ENCODE results near the gene TCEAL1.
"Not testable (repeated sequence)": the region's sequence is repeated elsewhere in the genome, so short reads cannot be mapped to it uniquely, and the experiment has no call there.

TCEAL1 gene

GRCh38 chrX:103616676-103617186 is 12.0 kb upstream of the TCEAL1 start:
- Mint-ChIP-seq H3K27me3 (ENCODE audit: low read depth) (no peaks in the 10 kb centered on the region), H3K4me1 (ENCODE audit: low read depth) (no peaks in the 10 kb centered on the region), H3K9me3 (no peaks in the 10 kb centered on the region), H3K36me3 (ENCODE audit: low read depth) (no peaks in the 10 kb centered on the region), H3K27ac (no peak overlapping the region), H3K4me3 (no peak overlapping the region)

DNA sequence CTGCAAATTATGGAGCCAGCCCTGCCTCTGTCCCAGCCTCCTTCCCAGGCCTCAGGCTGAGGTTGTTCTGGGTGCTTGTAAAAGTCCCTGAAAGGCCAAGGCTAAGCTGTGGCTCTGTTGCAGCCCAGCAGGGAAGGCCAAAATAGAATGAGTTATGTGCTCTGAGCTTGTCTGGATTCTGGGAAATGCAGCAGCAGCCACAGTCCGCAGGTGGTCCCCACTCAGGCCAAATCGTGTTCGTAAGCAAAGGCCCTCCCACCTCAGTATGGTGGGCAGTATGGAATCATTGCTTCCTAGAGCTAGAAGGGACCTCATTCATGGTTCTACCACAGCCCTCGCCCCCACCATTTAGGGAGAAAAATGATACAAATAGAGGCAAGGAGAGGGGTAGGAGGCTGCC is 4.7 kb upstream of the TCEAL1 start:
- Mint-ChIP-seq H3K9me3 (no peaks in the 10 kb centered on the region), H3K27ac (no peak overlapping the region), H3K4me1 (ENCODE audit: low read depth) (peaks cover 7% of the 10 kb centered on the region), H3K4me3 (no peak overlapping the region), H3K27me3 (ENCODE audit: low read depth) (no peaks in the 10 kb centered on the region), H3K36me3 (ENCODE audit: low read depth) (no peaks in the 10 kb centered on the region)

DNA sequence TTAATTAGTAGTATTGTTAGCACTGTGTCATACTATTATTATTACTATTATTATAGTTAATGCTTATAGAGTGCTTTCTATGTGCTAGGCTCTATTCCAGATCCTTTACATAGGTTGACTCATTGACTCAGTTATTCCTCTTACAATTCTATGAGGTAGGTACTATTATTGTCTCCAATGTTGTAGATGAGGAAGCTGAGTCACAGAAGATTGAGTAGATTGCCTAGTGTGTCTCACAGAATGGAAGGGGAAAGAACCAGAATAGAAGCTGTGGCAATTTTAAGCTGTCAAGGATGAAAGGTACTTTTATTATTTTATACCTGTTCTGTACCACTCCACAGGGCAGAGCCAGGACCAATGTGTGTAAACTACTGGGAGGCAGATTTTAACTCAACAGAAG is 1.9 kb upstream of the TCEAL1 start:
- no peak overlapping the region for H3K4me3 Mint-ChIP-seq
- no peak overlapping the region for H3K27ac Mint-ChIP-seq
- H3K27me3 Mint-ChIP-seq (ENCODE audit: low read depth), result no peaks in the 10 kb centered on the region
- H3K36me3 Mint-ChIP-seq (ENCODE audit: low read depth), result no peaks in the 10 kb centered on the region
- H3K9me3 Mint-ChIP-seq, result no peaks in the 10 kb centered on the region
- peaks cover 15% of the 10 kb centered on the region for H3K4me1 Mint-ChIP-seq (ENCODE audit: low read depth)

DNA sequence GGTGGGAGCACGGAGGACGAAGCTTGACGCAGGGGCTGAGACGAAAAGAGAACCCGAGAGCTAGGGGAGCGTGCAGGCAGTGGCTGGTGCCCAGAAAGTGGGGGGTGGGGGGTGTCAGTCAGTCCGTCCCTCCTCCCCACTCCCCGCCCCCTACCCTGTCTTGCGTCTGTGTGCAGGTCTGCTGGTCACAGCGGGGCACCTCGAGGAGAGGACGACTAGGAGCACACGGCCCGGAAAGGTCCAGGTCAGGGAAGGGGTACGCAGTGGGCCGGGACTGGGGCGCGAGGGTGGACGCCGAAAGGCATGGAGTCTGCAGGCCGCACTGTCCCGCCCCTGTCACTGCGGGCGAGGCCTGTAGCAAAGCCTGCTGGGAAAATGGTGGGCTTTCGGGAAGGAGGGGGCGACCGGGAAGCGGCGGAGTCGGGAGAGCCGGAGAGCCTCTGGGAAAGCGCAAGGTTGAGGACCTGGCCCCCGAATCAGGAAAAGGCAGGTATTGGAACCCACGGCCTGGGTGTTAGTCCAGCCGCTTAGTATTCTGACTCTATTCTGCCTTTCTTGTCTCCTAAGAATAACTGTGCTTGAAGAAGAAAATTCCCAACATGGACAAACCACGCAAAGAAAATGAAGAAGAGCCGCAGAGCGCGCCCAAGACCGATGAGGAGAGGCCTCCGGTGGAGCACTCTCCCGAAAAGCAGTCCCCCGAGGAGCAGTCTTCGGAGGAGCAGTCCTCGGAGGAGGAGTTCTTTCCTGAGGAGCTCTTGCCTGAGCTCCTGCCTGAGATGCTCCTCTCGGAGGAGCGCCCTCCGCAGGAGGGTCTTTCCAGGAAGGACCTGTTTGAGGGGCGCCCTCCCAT is 769 bp downstream of the TCEAL1 start:
- Mint-ChIP-seq H3K4me1 (ENCODE audit: low read depth) (peaks cover 15% of the 10 kb centered on the region), H3K4me3 (peak overlapping the region; percentile 87), H3K27me3 (ENCODE audit: low read depth) (no peaks in the 10 kb centered on the region), H3K27ac (peak overlapping the region; percentile 49), H3K36me3 (ENCODE audit: low read depth) (no peaks in the 10 kb centered on the region), H3K9me3 (no peaks in the 10 kb centered on the region)

DNA sequence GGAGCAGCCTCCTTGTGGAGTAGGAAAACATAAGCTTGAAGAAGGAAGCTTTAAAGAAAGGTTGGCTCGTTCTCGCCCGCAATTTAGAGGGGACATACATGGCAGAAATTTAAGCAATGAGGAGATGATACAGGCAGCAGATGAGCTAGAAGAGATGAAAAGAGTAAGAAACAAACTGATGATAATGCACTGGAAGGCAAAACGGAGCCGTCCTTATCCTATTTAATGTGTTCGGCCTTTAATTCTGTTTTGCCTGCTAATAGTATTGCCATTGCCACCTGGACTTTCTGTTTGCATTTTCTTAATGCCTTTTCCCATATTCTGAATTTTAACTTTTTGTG is 1.4 kb downstream of the TCEAL1 start:
- peaks cover 15% of the 10 kb centered on the region for H3K4me1 Mint-ChIP-seq (ENCODE audit: low read depth)

GRCh38 chrX:103631145-103631544 is 2.4 kb downstream of the TCEAL1 start:
- Mint-ChIP-seq H3K27me3 (ENCODE audit: low read depth) (peaks cover 3% of the 10 kb centered on the region), H3K4me3 (no peak overlapping the region), H3K4me1 (ENCODE audit: low read depth) (peaks cover 15% of the 10 kb centered on the region), H3K36me3 (ENCODE audit: low read depth) (no peaks in the 10 kb centered on the region), H3K27ac (no peak overlapping the region), H3K9me3 (no peaks in the 10 kb centered on the region)

More for the DNA sequence above, 1.4 kb downstream of the TCEAL1 start:
- peak overlapping the region; percentile 87 for H3K4me3 Mint-ChIP-seq
- peaks cover under 1% of the 10 kb centered on the region for H3K27me3 Mint-ChIP-seq (ENCODE audit: low read depth)
- no peak overlapping the region for H3K27ac Mint-ChIP-seq
- H3K36me3 Mint-ChIP-seq (ENCODE audit: low read depth), result no peaks in the 10 kb centered on the region
- no peaks in the 10 kb centered on the region for H3K9me3 Mint-ChIP-seq

DNA sequence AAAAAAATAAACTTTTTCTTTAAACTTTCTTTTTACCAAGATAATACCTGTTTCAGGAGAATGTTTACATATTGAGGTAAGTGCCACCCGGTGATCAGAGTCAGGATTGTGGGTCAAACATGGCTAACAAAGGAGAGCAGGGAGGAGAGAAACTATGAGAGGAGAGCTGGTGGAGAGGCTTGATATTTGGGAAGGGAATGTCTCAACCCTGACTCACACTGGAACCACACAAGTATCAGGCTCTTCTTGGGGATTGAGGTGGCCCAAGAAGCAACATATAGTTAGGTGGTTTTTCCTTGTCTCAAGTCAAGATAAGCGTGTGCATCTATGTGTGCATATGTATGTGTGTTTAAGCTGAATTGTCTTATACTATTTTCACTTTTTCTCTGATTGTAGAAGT is 6.7 kb downstream of the TCEAL1 start:
- Mint-ChIP-seq H3K9me3 (no peaks in the 10 kb centered on the region), H3K4me1 (ENCODE audit: low read depth) (no peaks in the 10 kb centered on the region), H3K36me3 (ENCODE audit: low read depth) (no peaks in the 10 kb centered on the region), H3K27ac (no peak overlapping the region), H3K27me3 (ENCODE audit: low read depth) (peaks cover 3% of the 10 kb centered on the region), H3K4me3 (no peak overlapping the region)

- H3K27me3 Mint-ChIP-seq (ENCODE audit: low read depth), result peaks cover 3% of the 10 kb centered on the region
- H3K4me1 Mint-ChIP-seq (ENCODE audit: low read depth), result no peaks in the 10 kb centered on the region
- no peak overlapping the region for H3K27ac Mint-ChIP-seq
- no peaks in the 10 kb centered on the region for H3K36me3 Mint-ChIP-seq (ENCODE audit: low read depth)
- no peaks in the 10 kb centered on the region for H3K9me3 Mint-ChIP-seq
- no peak overlapping the region for H3K4me3 Mint-ChIP-seq
Measured at GRCh38 chrX:103637604-103638338, 9.0 kb downstream of the TCEAL1 start.

DNA sequence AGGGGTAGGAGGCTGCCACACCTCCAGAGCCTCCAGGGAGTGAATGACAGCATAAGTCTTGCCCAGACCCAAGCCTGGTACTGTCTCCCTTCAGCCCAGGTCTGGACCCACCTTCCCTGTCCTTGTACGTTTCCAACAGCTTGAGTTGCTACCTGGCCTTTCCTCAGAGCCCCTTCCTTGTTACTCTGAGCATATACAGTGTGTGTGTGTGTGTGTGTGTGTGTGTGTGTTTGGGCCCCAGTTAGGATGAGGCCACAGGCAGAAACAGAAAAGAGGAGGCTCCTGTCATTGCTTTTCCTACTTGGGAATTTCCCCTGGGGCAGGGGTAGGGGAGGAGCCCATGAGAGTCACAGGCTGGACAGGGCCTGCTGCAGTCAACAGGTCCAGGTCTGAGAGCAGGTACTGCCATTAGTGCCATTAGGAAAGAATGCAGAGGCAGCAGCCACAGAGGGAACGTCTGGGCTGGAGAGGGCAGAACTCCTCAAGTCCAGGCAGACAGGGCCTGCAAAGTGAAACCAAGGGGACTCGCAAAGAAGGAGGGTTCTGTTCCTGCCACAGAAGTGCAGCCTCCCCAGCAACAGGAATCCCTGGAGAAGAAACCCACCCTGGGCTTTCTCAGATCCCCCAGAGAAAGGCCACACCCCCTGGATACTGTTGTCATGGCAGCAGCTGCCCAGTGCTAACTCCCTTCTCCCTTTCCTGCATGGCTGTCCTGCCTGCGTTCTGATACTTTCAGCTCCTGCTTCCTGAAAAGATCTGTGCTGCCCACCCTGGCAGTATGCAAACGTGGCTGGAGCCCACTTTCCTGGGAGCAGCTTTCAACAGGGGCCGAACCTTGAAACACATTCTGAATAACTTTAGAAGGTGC is 9.9 kb downstream of the TCEAL1 start:
- not testable (repeated sequence) for H3K4me1 Mint-ChIP-seq (ENCODE audit: low read depth); H3K27me3 Mint-ChIP-seq (ENCODE audit: low read depth); H3K9me3 Mint-ChIP-seq; H3K27ac Mint-ChIP-seq; H3K4me3 Mint-ChIP-seq; H3K36me3 Mint-ChIP-seq (ENCODE audit: low read depth)

DNA sequence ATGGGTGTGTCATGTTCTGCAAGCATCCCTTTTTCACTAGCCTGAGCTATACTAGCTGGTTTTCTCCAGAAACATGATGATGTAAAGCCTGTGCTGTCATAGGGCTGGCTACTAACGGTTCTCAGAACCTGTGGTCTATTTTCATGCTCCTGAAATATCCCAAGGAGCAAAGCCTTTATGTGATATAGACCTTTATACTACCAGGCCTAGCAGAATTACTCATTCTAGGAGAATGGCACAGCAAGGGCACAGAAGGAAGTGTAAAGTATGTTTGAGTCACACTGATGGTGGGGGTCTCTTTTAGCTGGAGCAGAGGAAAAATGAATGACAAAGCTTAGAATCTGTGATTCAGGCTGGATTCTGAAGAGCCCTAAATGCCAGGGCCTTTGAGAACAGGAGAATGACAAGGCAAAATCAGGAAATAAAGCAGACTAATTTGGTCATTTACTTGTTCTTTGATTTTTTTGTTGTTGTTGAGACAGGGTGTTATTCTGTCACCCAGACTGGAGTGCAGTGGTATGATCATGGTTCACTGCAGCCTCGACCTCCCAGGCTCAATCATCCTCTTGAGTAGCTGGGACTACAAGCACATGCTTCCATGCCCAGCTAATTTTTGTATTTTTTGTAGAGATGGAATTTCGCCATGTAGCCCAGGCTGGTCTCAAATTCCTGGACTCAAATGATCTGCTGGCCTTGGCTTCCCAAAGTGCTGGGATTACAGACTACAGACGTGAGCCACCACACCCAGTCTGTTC is 11.8 kb downstream of the TCEAL1 start:
- H3K36me3 Mint-ChIP-seq (ENCODE audit: low read depth), result no peaks in the 10 kb centered on the region
- H3K27ac Mint-ChIP-seq, result no peak overlapping the region
- H3K27me3 Mint-ChIP-seq (ENCODE audit: low read depth), result peaks cover 5% of the 10 kb centered on the region
- no peak overlapping the region for H3K4me3 Mint-ChIP-seq
- H3K4me1 Mint-ChIP-seq (ENCODE audit: low read depth), result no peaks in the 10 kb centered on the region
- H3K9me3 Mint-ChIP-seq, result no peaks in the 10 kb centered on the region

GRCh38 chrX:103644125-103644524 is 15.3 kb downstream of the TCEAL1 start:
- Mint-ChIP-seq H3K4me3 (no peak overlapping the region), H3K27ac (no peak overlapping the region), H3K27me3 (ENCODE audit: low read depth) (peaks cover 21% of the 10 kb centered on the region), H3K9me3 (no peaks in the 10 kb centered on the region), H3K36me3 (ENCODE audit: low read depth) (no peaks in the 10 kb centered on the region), H3K4me1 (ENCODE audit: low read depth) (no peaks in the 10 kb centered on the region)

DNA sequence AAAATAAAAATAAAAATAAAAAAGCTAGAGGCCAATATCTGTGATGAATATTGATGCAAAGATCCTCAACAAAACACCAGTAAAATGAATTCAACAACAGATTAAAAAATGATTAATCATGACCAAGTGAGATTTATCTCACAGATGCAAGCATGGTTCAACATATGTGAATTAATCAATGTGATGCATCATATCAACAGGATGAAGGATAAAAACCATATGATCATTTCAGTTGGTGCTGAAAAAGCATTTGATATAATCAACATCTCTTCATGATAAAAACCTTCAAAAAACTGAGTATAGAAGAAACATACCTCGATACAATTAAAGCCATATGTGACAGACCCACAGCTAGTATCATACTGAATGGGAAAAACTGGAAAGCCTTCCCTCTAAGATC is 18.9 kb downstream of the TCEAL1 start:
- H3K4me3 Mint-ChIP-seq, result no peak overlapping the region
- no peaks in the 10 kb centered on the region for H3K36me3 Mint-ChIP-seq (ENCODE audit: low read depth)
- H3K27me3 Mint-ChIP-seq (ENCODE audit: low read depth), result peaks cover 27% of the 10 kb centered on the region
- H3K27ac Mint-ChIP-seq, result no peak overlapping the region
- no peaks in the 10 kb centered on the region for H3K4me1 Mint-ChIP-seq (ENCODE audit: low read depth)
- no peaks in the 10 kb centered on the region for H3K9me3 Mint-ChIP-seq

GRCh38 chrX:103651151-103651773 is 22.5 kb downstream of the TCEAL1 start:
- H3K4me1 Mint-ChIP-seq (ENCODE audit: low read depth), result no peaks in the 10 kb centered on the region
- H3K4me3 Mint-ChIP-seq, result no peak overlapping the region
- no peaks in the 10 kb centered on the region for H3K36me3 Mint-ChIP-seq (ENCODE audit: low read depth)
- no peak overlapping the region for H3K27ac Mint-ChIP-seq
- H3K27me3 Mint-ChIP-seq (ENCODE audit: low read depth), result peaks cover 17% of the 10 kb centered on the region
- no peaks in the 10 kb centered on the region for H3K9me3 Mint-ChIP-seq
